ENCODE data around the gene GCC1. TPM values are rescaled to one million over a fixed set of nuclear protein-coding genes. Genes with fewer than 3 reads are reported as not detected.

GCC1 gene
- total and polyA plus RNA-seq, 8 donors: 11.1 to 16.9 (median 13.1) TPM

DNA sequence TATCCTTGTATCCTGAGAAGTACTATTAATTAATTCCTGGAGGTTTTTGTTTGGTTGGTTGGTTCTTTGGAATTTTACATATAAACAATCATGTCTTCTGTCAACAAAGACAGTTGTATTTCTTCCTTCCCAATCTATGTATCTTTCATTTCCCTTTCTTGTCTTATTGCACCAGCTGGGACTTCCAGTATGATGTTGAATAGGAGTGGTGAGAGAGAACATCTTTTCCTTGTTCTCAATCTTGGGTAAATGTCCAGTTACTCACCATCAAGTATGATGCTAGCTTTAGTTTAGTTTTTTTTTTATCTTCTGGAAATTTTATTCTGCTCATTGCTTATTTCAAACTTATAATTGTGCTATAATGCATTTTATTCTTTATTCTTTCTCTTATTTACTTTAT lies 39.9 kb upstream of the GCC1 start:
- TF ChIP-seq, protein P1, sequence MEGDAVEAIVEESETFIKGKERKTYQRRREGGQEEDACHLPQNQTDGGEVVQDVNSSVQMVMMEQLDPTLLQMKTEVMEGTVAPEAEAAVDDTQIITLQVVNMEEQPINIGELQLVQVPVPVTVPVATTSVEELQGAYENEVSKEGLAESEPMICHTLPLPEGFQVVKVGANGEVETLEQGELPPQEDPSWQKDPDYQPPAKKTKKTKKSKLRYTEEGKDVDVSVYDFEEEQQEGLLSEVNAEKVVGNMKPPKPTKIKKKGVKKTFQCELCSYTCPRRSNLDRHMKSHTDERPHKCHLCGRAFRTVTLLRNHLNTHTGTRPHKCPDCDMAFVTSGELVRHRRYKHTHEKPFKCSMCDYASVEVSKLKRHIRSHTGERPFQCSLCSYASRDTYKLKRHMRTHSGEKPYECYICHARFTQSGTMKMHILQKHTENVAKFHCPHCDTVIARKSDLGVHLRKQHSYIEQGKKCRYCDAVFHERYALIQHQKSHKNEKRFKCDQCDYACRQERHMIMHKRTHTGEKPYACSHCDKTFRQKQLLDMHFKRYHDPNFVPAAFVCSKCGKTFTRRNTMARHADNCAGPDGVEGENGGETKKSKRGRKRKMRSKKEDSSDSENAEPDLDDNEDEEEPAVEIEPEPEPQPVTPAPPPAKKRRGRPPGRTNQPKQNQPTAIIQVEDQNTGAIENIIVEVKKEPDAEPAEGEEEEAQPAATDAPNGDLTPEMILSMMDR (IDR thresholded peaks at IDR 0.05): no peak
- H3K27me3 ChIP-seq: peaks cover 5 to 35% of the 10 kb centered on the region in 2 donors
- ATAC-seq (no peak), DNase-seq (no peak)
- H3K27ac ChIP-seq: no peak overlapping the region
- H3K36me3 ChIP-seq: no peaks in the 10 kb centered on the region
- intact Hi-C loops (cut with DNase I): no loop called here
- no peak overlapping the region for H3K4me3 ChIP-seq
- H3K4me1 ChIP-seq: peaks cover 0 to 2% of the 10 kb centered on the region in 2 donors
- H3K9me3 ChIP-seq: no peaks in the 10 kb centered on the region

DNA sequence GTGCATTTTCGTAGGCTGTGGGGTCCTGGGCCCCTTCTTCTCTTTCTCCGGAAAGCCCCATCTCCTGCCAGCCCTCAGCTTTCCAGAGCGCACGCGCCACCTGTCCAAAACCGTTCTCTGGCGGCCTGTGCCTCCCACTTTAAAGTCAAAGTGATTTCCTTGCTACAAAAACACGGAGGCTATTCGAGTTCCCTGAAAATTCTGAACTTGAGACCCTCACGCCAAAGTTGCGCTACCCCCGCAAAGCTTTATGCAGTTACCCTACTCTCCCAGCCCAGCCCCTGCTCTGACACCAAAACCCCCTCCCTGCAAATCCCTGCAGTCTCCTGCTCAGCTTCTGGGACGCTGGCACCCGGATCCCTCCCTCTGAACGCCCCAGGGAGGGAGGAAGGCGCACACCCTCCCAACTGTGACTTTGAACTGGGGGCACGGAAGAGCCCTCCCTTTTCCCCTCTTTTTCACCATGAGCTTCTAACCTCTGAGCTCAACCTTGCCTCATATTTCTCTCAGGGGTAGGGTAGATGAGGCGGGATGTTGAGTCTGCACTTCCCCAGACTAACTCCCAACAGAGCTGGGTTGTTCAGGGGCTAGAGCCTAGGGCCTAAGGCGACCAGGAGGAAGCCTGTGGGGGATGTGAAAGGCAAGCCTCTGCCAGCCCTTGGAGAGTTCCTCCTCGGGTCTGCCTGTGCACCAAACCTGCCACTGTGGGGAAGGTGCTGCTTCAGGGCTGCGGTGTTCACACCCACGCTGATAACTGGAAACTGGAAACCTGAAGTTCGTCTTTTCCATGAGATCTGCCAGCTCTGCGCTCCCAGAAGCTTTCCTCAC lies 35.2 kb upstream of the GCC1 start:
- Histone ChIP-seq H3K27me3 (peaks cover 17 to 80% of the 10 kb centered on the region in 2 donors), H3K36me3 (no peaks in the 10 kb centered on the region), H3K9me3 (no peaks in the 10 kb centered on the region), H3K27ac (no peak overlapping the region), H3K4me3 (no peak overlapping the region), H3K4me1 (no peaks in the 10 kb centered on the region)
- TF ChIP-seq, protein P1 (IDR thresholded peaks at IDR 0.05): no peak
- DNase-seq (no peak), ATAC-seq (no peak)
- intact Hi-C loops (cut with DNase I): no loop called here

DNA sequence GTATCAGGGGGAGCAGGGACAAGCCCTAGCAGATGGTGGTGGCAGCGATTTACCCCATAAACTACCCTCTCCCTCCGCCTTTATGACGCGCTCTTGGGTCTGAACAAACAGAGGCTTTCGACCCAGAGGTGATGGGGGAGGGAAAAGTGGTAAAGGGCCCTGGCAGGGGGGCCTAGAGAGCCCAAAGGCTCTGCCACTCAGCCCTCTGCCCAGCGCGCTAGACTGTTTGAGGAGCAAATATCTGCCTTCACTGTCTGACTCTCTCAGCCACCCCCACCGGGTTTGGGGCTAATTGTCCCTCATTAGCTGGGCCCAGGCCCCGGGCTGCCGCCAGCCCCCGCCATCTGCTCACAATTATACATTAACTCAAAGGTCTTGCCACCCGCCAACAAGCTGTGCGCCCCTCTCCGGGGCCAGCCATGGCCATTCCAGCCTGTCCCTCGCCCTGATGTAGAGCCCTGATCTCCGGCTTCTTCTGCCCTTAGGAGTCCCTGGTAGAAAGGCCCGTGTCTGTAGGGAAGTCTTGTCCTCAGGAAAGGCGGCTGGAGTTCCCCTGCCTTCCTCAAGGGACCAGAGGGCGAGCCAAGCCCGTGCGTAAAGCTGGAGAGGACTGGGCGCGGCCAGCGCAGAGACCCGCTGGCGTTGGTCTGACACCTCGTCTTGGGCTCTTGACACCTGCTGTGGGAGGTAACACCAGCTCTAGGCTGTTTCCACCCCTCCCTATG lies 34.4 kb upstream of the GCC1 start:
- ATAC-seq (no peak), DNase-seq (no peak)
- Histone ChIP-seq H3K27ac (no peak overlapping the region), H3K27me3 (peaks cover 17 to 88% of the 10 kb centered on the region in 2 donors), H3K36me3 (no peaks in the 10 kb centered on the region), H3K4me3 (no peak overlapping the region), H3K4me1 (no peaks in the 10 kb centered on the region), H3K9me3 (no peaks in the 10 kb centered on the region)
- intact Hi-C loops (cut with DNase I): no loop called here
- TF ChIP-seq, protein P1 (IDR thresholded peaks at IDR 0.05): no peak

DNA sequence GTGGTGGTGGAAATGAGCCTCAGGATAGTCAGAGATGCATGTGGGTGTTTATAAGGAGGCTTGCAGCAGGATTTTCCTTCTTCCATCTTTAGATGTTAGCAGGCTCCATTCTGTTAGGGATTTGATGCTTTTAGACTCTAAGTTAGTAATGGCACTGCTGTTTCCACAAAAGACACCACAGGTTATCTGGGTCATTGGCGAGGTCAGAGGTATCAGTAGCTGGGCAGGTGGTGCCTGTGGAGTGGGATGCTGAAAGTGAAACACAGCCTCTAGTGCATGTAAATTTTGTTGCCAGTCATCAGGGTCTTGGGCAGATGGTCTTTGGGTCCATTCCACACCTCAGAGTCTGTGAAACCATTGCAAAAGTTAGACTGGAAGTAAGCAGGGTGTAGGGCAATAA lies 33.4 kb upstream of the GCC1 start:
- Histone ChIP-seq H3K27ac (no peak overlapping the region), H3K27me3 (peaks cover 17 to 86% of the 10 kb centered on the region in 2 donors), H3K4me1 (no peaks in the 10 kb centered on the region), H3K36me3 (no peaks in the 10 kb centered on the region), H3K4me3 (no peak overlapping the region), H3K9me3 (no peaks in the 10 kb centered on the region)
- no peak for ATAC-seq
- TF ChIP-seq, protein P1 (IDR thresholded peaks at IDR 0.05): no peak
- DNase-seq: no peak
- intact Hi-C loops (cut with DNase I): no loop called here

DNA sequence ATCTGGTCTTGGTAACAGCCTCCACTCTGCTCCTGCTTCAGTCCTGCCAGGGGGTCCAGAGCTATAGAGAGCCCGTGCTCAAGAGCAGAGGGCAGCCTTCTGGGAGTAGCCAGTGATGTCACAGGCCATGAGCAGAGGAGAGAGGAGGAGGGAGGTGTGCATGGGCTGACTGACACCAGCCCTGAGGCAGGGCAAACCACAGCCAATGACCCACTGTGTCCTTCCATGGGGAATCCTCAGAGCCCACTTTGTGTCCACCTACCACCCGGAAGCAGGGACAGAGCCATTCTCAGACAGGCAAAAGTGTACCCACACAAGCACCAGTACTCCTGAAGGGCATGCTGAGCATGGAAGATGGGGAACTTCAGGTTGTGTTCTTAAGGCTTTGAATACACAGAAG lies 32.6 kb upstream of the GCC1 start, which contains the start of gene PAX4:
TSS of gene PAX4 (minus strand) at position 101 of the 400 bp plus-strand sequence. CDS start 2,214 bp downstream, outside the sequence.
- ATAC-seq: no peak
- Histone ChIP-seq H3K36me3 (no peaks in the 10 kb centered on the region), H3K9me3 (no peaks in the 10 kb centered on the region), H3K27ac (no peak within 1 kb of the TSS), H3K4me1 (no peaks in the 10 kb centered on the region), H3K27me3 (peaks cover 17 to 89% of the 10 kb centered on the region in 2 donors), H3K4me3 (no peak within 1 kb of the TSS)
- intact Hi-C loops (cut with DNase I): no loop called here
- no peak for DNase-seq
- TF ChIP-seq, protein P1 (IDR thresholded peaks at IDR 0.05): no peak
